PC-3 (cell line): ENCODE data around the gene NAA10.

Experiments used
- CTCF ChIP-seq: fragments of 300-600 bp; sonication (generic); conservative IDR thresholded peaks from 2 replicates; pipeline ENCODE4 v1.5.1; 2017; ENCODE audit warnings: antibody characterized with exemption, low read depth, mild to moderate bottlenecking, low read length
- EZH2 ChIP-seq: fragments of 300-600 bp; sonication (generic); IDR thresholded peaks from one replicate; pipeline ENCODE4 v1.6.1; 2017; ENCODE audit warnings: antibody characterized with exemption, mild to moderate bottlenecking, low read length; ENCODE audit not compliant: unreplicated experiment

- TF ChIP-seq CTCF (no peak), EZH2 (no peak)
Observed at GRCh38 chrX:153931151-153931550, 3.7 kb downstream of the NAA10 start.
